ENCODE results near the gene LEPROT. TPM values are rescaled to one million over a fixed set of nuclear protein-coding genes. Genes with fewer than 3 reads are reported as not detected.

The LEPROT gene
- total RNA-seq, 1 experiment from 2014 or later = 18.1 TPM

GRCh38 chr1:65456481-65456880 is 36.0 kb downstream of the LEPROT start (continued):
- TF ChIP-seq ATF2 (CRISPR knock-in tag; IDR thresholded peaks at IDR 0.05; ENCODE audit: borderline replicate concordance, low read depth) = no peak
- TF ChIP-seq ZBTB43 (CRISPR knock-in tag; IDR thresholded peaks at IDR 0.05) = no peak
- no peak for TF ChIP-seq HMGA2 (CRISPR knock-in tag; IDR thresholded peaks at IDR 0.05)
- TF ChIP-seq CREM (CRISPR knock-in tag; IDR thresholded peaks at IDR 0.05) = no peak

GRCh38 chr1:65457868-65458267 is 37.4 kb downstream of the LEPROT start:
- POLR2A ChIA-PET = no interaction called here
- Mint-ChIP-seq H3K9me3 (peaks cover 34% of the 10 kb centered on the region), H3K4me1 (peaks cover 28% of the 10 kb centered on the region), H3K4me3 (no peak overlapping the region), H3K27me3 (ENCODE audit: low read depth) (peaks cover 5% of the 10 kb centered on the region), H3K27ac (no peak overlapping the region), H3K36me3 (peaks cover 20% of the 10 kb centered on the region)
- CTCF ChIA-PET = interaction anchor here (0.6 to 3.7 kb wide), 3 partner anchors 9 to 67 kb away, joined by 3 to 76 read pairs (median 44); no protein-coding TSS in a partner anchor
- no peak for ATAC-seq
- no peak for DNase-seq (ENCODE audit: low spot score)
- TF ChIP-seq ZNF532 (CRISPR knock-in tag; IDR thresholded peaks at IDR 0.05; ENCODE audit: borderline replicate concordance) (no peak), NR3C1 (CRISPR knock-in tag; conservative IDR thresholded peaks at IDR 0.05; ENCODE audit: low read depth) (no peak), ZNF416 (CRISPR knock-in tag; IDR thresholded peaks at IDR 0.05) (no peak), CDX4 (CRISPR knock-in tag; IDR thresholded peaks at IDR 0.05; ENCODE audit: borderline replicate concordance) (no peak)

- Mint-ChIP-seq H3K36me3 (peaks cover 19% of the 10 kb centered on the region), H3K9me3 (peaks cover 38% of the 10 kb centered on the region), H3K4me1 (peaks cover 28% of the 10 kb centered on the region), H3K4me3 (no peak overlapping the region), H3K27me3 (ENCODE audit: low read depth) (no peaks in the 10 kb centered on the region; the same call in 1 of the 2 replicates), H3K27ac (peak overlapping the region; percentile 53; the same call in 1 of the 2 replicates)
- ChIA-PET CTCF (interaction anchor here (0.6 to 3.7 kb wide), 45 partner anchors 9 to 498 kb away, joined by 3 to 76 read pairs (median 4); partner anchors contain the start of genes DNAJC6, LEPR and LEPROT), POLR2A (interaction anchor here (0.8 to 1.1 kb wide), 2 partner anchors 28 to 39 kb away, joined by 3 read pairs; partner anchors contain the start of genes LEPR and LEPROT)
- ATAC-seq (peak; percentile 43), DNase-seq (ENCODE audit: low spot score) (no peak)
- no peak for TF ChIP-seq CREB1 (CRISPR knock-in tag; IDR thresholded peaks at IDR 0.05)
- no peak for TF ChIP-seq ZSCAN18 (CRISPR knock-in tag; IDR thresholded peaks at IDR 0.05)
- TF ChIP-seq ATF2 (CRISPR knock-in tag; IDR thresholded peaks at IDR 0.05; ENCODE audit: borderline replicate concordance, low read depth) = no peak
- no peak for TF ChIP-seq TEAD4 (CRISPR knock-in tag; IDR thresholded peaks at IDR 0.05)
- TF ChIP-seq PREB (CRISPR knock-in tag; IDR thresholded peaks at IDR 0.05; ENCODE audit: borderline replicate concordance) = no peak
- TF ChIP-seq ZNF423 (CRISPR knock-in tag; IDR thresholded peaks at IDR 0.05) = no peak
- TF ChIP-seq GTF2I (CRISPR knock-in tag; conservative IDR thresholded peaks at IDR 0.05) = no peak
- TF ChIP-seq EMX1 (CRISPR knock-in tag; IDR thresholded peaks at IDR 0.05) = no peak
- TF ChIP-seq ETV6 (CRISPR knock-in tag; IDR thresholded peaks at IDR 0.05) = no peak
- no peak for TF ChIP-seq ZNF281 (CRISPR knock-in tag; IDR thresholded peaks at IDR 0.05)
Measured at GRCh38 chr1:65458730-65459396, 38.4 kb downstream of the LEPROT start.
